NCI-H2081 (cell line): ENCODE measurements around the gene ATAT1.
A peak's percentile ranks its signal among the peaks of the same experiment; 100 is the strongest.
"Not testable (repeated sequence)": the region's sequence is repeated elsewhere in the genome, so short reads cannot be mapped to it uniquely, and the experiment has no call there.

Source experiments
- DNase-seq, 2 experiments: peaks; one replicate each; lab custom pipeline; 2025; lab: John Stamatoyannopoulos, UW

The ATAT1 gene

GRCh38 chr6:30651143-30651542 lies 24.5 kb downstream of the ATAT1 start:
- DNase-seq: no peak

GRCh38 chr6:30654798-30655742 lies 28.4 kb downstream of the ATAT1 start:
- DNase-seq: no peak

GRCh38 chr6:30655743-30656094 lies 29.0 kb downstream of the ATAT1 start:
- DNase-seq: no peak

- no peak for DNase-seq
These were observed 29.8 kb downstream of the ATAT1 start for GRCh38 chr6:30656513-30656912.

- DNase-seq: no peak
These were observed 30.8 kb downstream of the ATAT1 start for GRCh38 chr6:30657454-30657853.

- not testable (repeated sequence) for DNase-seq
These were observed 31.2 kb downstream of the ATAT1 start for GRCh38 chr6:30657922-30658321.

GRCh38 chr6:30664994-30665767 lies 38.5 kb downstream of the ATAT1 start:
- no peak for DNase-seq

GRCh38 chr6:30666300-30666699 lies 39.6 kb downstream of the ATAT1 start:
- not testable (repeated sequence) for DNase-seq

GRCh38 chr6:30670760-30671527 lies 44.3 kb downstream of the ATAT1 start:
- DNase-seq: no peak

- peak; percentile 92 to 96 for DNase-seq
These were observed 46.0 kb downstream of the ATAT1 start, which contains the start of gene DHX16 for GRCh38 chr6:30672445-30673253. Gene DHX16 (minus strand): TSS chr6:30673006. CDS start chr6:30672841, 165 bp downstream.

GRCh38 chr6:30676660-30677285 lies 50.1 kb downstream of the ATAT1 start:
- DNase-seq: no peak

GRCh38 chr6:30678964-30679726 lies 52.5 kb downstream of the ATAT1 start:
- peak; percentile 70 to 71 for DNase-seq

GRCh38 chr6:30679765-30680535 lies 53.3 kb downstream of the ATAT1 start:
- no peak for DNase-seq

GRCh38 chr6:30681766-30682142 lies 55.1 kb downstream of the ATAT1 start:
- DNase-seq: no peak

GRCh38 chr6:30682143-30683117 lies 55.8 kb downstream of the ATAT1 start:
- peak in 1 of 2 experiments; percentile 29 for DNase-seq

GRCh38 chr6:30683183-30683979 lies 56.7 kb downstream of the ATAT1 start:
- no peak for DNase-seq

- DNase-seq: no peak
These were observed 57.3 kb downstream of the ATAT1 start for GRCh38 chr6:30683980-30684338.
